Left cardiac atrium (tissue), 4 donors: ENCODE data around the gene CSPG5. TPM values are rescaled to one million over a fixed set of nuclear protein-coding genes. Genes with fewer than 3 reads are reported as not detected.

ENCODE experiments used
- ATAC-seq, 2 donors: fragments of 200-7000 bp; cut with Tn5 transposase; one replicate each; pipeline ENCODE4 v1.9.1; 2020; ENCODE audit warnings: mild to moderate bottlenecking in 2 of 2, moderate library complexity in 2 of 2
- DNase-seq: peaks from one replicate; pipeline ENCODE4 v3.0.0-alpha.2; 2020
- intact Hi-C, 2 donors: fragments of 100-400 bp; cut with DNase I; formaldehyde crosslinking; loops; one replicate each; pipeline versions ENCODE4 v1.14.1 to v1.15.1; 2022 to 2023
- long read RNA-seq: library from polyadenylated mRNA; unstranded; transcript quantifications from one replicate; pipeline ENCODE4 v2.0.0, GENCODE V29; 2021
- total RNA-seq, 2 donors: library from RNA; stranded (reverse); fragmentation: NEBNext Ultra II Directional; extraction: Animal tissue kit (Norgen Biotek cat#: 25700); gene quantifications; one replicate each; pipeline ENCODE4 v1.2.1, GENCODE V29; 2021
- donor health status: DM: no; HTN: yes; CAD: no.
- donor health status: DM: no; HTN: yes; CAD: no; lungs with severe emphysema.
- donor health status: DM: yes; HTN: yes; CAD: no.
- donor health status: Dilated cardiomyopathy.

CSPG5 gene, protein sequence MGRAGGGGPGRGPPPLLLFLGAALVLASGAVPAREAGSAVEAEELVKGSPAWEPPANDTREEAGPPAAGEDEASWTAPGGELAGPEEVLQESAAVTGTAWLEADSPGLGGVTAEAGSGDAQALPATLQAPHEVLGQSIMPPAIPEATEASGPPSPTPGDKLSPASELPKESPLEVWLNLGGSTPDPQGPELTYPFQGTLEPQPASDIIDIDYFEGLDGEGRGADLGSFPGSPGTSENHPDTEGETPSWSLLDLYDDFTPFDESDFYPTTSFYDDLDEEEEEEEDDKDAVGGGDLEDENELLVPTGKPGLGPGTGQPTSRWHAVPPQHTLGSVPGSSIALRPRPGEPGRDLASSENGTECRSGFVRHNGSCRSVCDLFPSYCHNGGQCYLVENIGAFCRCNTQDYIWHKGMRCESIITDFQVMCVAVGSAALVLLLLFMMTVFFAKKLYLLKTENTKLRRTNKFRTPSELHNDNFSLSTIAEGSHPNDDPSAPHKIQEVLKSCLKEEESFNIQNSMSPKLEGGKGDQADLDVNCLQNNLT
- under 1 TPM; 0.60 to 0.88 TPM for total RNA-seq
- long read RNA-seq, result 0 reads

- DNase-seq, result no peak
- intact Hi-C loops, result no loop called here
- peak; percentile 34 to 51 for ATAC-seq
These were observed at the start of gene CSPG5 for GRCh38 chr3:47578691-47579632. TSS of gene CSPG5 (minus strand) at chr3:47578865. CDS start at chr3:47578693, 172 bp downstream.

DNA sequence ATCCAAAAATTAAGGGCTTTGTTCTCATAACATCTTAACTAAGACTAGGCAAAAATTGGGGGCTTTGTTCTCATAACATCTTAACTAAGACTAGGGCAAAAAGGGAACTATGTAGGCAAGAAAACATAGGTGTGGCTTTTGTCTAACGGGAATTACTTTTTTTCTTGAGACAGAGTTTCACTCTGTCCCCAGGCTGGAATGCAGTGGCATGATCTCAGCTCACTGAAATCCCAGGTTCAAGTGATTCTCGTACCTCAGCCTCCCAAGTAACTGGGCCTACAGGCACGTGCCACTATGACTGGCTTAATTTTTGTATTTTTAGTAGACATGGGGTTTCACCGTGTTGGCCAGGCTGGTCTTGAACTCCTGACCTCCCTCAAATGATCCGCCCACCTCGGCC, 49.8 kb upstream of the CSPG5 start:
- ATAC-seq (no peak), DNase-seq (no peak)
- intact Hi-C loops, result no loop called here

- ATAC-seq (no peak), DNase-seq (no peak)
- intact Hi-C loops, result no loop called here
These were observed 44.2 kb upstream of the CSPG5 start for GRCh38 chr3:47622671-47623461.

GRCh38 chr3:47617086-47618010, 38.7 kb upstream of the CSPG5 start:
- no peak for ATAC-seq
- intact Hi-C loops, result no loop called here
- DNase-seq, result no peak

- intact Hi-C loops, result no loop called here
- no peak for DNase-seq
- no peak for ATAC-seq
These were observed 36.1 kb upstream of the CSPG5 start for GRCh38 chr3:47614788-47615187.

DNA sequence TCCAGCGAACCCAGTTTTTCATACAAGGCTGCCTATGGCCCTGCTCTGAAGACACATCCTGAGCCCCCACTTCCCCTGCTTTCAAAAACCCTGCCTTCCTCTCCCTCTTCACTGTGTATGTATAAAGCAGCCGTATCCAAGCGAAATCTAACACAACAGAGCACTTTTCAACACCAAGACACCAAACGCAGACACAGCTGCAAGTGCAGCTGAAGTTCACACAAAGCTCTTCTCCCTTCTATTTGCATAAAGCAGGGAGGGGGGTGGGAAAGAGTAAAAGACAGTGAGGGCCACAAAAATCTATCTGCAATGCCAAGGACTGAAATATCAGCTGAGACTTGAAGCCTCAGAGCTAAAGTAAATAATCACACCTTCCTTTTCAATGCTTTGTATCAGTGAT, 35.1 kb upstream of the CSPG5 start:
- ATAC-seq (no peak), DNase-seq (no peak)
- intact Hi-C loops, result no loop called here

DNA sequence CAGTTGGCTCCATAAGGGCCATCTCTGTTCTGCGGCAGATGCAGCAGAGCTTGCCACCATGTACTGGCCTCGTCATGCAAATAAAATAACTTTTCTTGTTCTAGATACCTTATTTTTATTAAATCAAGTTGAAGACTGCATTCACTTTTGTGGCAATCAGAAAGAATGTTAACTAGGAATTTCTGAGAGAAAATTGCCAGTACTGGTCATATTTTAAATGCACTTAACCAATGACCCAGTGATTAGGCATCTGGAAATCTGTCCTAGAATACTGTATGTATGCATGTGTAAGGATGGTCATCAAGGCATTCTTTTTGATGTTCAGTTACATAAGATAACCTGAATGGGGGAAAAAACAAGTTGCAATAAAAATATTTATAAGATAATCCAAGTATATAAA, 34.2 kb upstream of the CSPG5 start:
- DNase-seq (no peak), ATAC-seq (no peak)
- intact Hi-C loops, result no loop called here

GRCh38 chr3:47612178-47612577, 33.5 kb upstream of the CSPG5 start:
- intact Hi-C loops, result no loop called here
- DNase-seq (no peak), ATAC-seq (peak; percentile 96 to 97)

DNA sequence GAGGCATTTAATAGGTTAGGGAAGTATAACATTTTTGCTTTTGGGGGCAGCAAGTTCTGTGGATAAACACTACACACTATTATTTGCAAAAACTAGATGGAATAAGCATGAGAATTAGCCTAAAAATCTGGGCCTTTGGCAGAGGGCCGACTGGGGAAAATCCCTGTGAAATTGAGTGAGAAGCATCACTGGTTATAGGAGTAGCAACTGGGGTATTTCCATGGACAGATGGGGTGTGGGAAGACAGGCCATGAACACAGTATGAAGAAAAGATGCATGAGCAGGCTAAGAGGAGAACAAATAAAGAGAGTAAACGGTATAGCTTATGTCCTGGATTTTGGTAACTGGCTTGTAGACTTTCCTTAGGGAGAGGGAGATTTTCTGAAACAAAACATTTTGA, 32.9 kb upstream of the CSPG5 start:
- intact Hi-C loops, result no loop called here
- DNase-seq, result no peak
- ATAC-seq, result no peak

GRCh38 chr3:47610583-47610982, 31.9 kb upstream of the CSPG5 start:
- no peak for DNase-seq
- no peak for ATAC-seq
- intact Hi-C loops, result no loop called here

- no peak for ATAC-seq
- intact Hi-C loops, result no loop called here
- DNase-seq, result no peak
These were observed 28.7 kb upstream of the CSPG5 start for GRCh38 chr3:47607335-47607734.

- intact Hi-C loops, result no loop called here
- ATAC-seq (no peak), DNase-seq (no peak)
These were observed 27.5 kb upstream of the CSPG5 start for GRCh38 chr3:47606165-47606564.

GRCh38 chr3:47605652-47606051, 27.0 kb upstream of the CSPG5 start:
- intact Hi-C loops, result no loop called here
- ATAC-seq (no peak), DNase-seq (no peak)

- DNase-seq (no peak), ATAC-seq (no peak)
- intact Hi-C loops, result no loop called here
These were observed 25.5 kb upstream of the CSPG5 start for GRCh38 chr3:47604145-47604544.

DNA sequence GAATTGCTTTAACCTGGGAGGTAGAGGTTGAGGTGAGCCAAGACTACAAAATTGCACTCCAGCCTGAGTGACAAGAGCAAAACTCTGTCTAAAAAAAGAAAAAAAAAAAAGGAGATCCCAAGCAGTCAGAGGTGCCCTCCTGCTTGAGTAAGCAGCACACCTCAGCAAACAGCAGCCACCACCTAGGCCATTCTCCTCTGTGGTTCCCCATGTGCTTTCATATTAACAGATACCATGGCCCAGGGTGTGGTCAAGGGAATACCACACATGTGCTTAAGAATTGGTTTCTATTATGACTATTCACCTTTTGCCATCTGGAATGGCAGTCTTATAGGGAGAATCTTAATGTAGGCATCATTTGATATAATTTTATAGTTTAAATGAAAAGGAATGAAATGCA, 24.7 kb upstream of the CSPG5 start:
- ATAC-seq (no peak), DNase-seq (no peak)
- intact Hi-C loops, result no loop called here

GRCh38 chr3:47601281-47601680, 22.6 kb upstream of the CSPG5 start:
- ATAC-seq, result peak in 1 of 2 donors; percentile 31
- intact Hi-C loops, result no loop called here

GRCh38 chr3:47594792-47595191, 16.1 kb upstream of the CSPG5 start:
- intact Hi-C loops, result no loop called here
- ATAC-seq (no peak), DNase-seq (no peak)

More at GRCh38 chr3:47601281-47601680, 22.6 kb upstream of the CSPG5 start:
- no peak for DNase-seq
